Astrocyte of the spinal cord (primary cell): ENCODE data around the gene ATP1A2.
"Not testable (repeated sequence)": the region's sequence is repeated elsewhere in the genome, so short reads cannot be mapped to it uniquely, and the experiment has no call there.

Source experiments
- DNase-seq: peaks from one replicate; pipeline ENCODE4 v3.0.0; 2011; ENCODE audit warnings: low read depth, low spot score
- H3K4me3 ChIP-seq: 2 replicates; pipeline ENCODE4 v1.5.1; 2011; ENCODE audit warnings: low read depth, mild to moderate bottlenecking, low read length, moderate library complexity
- CTCF ChIP-seq: IDR thresholded peaks from 2 replicates; pipeline ENCODE4 v1.5.1; 2012; ENCODE audit warnings: low read depth, mild to moderate bottlenecking, low read length, inconsistent platforms
- in situ Hi-C: cut with HindIII; loops from 2 replicates; pipeline ENCODE4 v1.10.0; 2017; ENCODE audit warnings: low sequenced_read_pairs

ATP1A2 gene

GRCh38 chr1:160122978-160123495 lies 7.5 kb downstream of the ATP1A2 start:
- H3K4me3 ChIP-seq, result no peak overlapping the region
- no peak for TF ChIP-seq CTCF
- no peak for DNase-seq
- in situ Hi-C loops, result no loop called here

GRCh38 chr1:160123726-160124125 lies 8.2 kb downstream of the ATP1A2 start:
- DNase-seq, result no peak
- TF ChIP-seq CTCF, result no peak
- no peak overlapping the region for H3K4me3 ChIP-seq
- in situ Hi-C loops, result no loop called here

GRCh38 chr1:160124705-160125478 lies 9.3 kb downstream of the ATP1A2 start:
- peak; percentile 76 for DNase-seq
- no peak overlapping the region for H3K4me3 ChIP-seq
- TF ChIP-seq CTCF, result peak; percentile 35
- in situ Hi-C loops, result no loop called here

- in situ Hi-C loops, result no loop called here
- DNase-seq, result peak; percentile 35
- H3K4me3 ChIP-seq, result no peak overlapping the region
- no peak for TF ChIP-seq CTCF
Observed at GRCh38 chr1:160125746-160126145, 10.2 kb downstream of the ATP1A2 start.

- in situ Hi-C loops, H3K4me3 ChIP-seq, DNase-seq: not testable (repeated sequence)
Observed at GRCh38 chr1:160126342-160126741, 10.8 kb downstream of the ATP1A2 start.

- DNase-seq, result no peak
- TF ChIP-seq CTCF, result no peak
- in situ Hi-C loops, result no loop called here
- no peak overlapping the region for H3K4me3 ChIP-seq
Observed at GRCh38 chr1:160127381-160127780, 11.8 kb downstream of the ATP1A2 start.

GRCh38 chr1:160127865-160128523 lies 12.4 kb downstream of the ATP1A2 start:
- H3K4me3 ChIP-seq, result no peak overlapping the region
- DNase-seq, result peak; percentile 56
- in situ Hi-C loops, result no loop called here
- TF ChIP-seq CTCF, result no peak
